GM18508 (cell line): ENCODE measurements around the gene SLC25A34.

ENCODE experiments used
- ATAC-seq: cut with Tn5 transposase; IDR thresholded peaks from one replicate; pipeline ENCODE4 v1.9.1; 2021; ENCODE audit warnings: moderate number of reproducible peaks; ENCODE audit not compliant: insufficient read depth, unreplicated experiment

The SLC25A34 gene

GRCh38 chr1:15712168-15712567 lies 23.9 kb upstream of the SLC25A34 start:
- no peak for ATAC-seq

DNA sequence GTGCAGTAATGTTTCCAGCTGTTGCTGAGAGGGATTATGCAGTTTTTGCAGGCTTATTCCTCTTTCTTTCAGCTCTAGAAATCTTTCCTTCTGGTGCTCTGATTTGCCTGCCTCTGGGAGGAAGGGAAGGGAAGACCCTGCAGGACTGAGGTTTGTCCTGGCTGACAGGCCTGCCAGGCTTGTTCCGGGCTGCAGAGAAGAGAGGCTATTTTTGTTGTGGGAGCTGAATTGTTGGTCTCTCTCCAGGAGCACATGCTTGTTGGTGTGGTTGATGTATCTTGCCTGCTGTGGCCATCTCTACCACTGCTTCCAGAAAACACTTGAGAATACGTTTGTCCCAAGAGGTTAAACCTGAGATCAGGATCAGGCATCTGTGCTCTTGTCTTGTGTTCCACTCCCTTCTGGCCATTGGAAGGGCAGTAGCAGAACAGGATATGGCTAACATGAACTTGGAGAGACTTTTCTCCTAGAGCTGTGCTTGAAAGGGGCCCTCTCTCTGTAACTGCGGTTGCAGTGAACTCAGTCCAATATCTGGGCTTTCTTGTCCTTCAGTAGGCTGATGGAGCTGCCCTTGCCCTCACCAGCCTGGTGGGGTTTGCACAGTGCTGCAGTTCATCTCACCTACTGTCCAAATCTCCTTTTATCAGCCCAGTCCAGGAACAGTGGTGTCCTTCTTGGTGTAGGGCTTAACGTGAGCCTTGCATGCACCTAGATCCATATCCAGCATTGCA lies 21.5 kb upstream of the SLC25A34 start:
- ATAC-seq: no peak

DNA sequence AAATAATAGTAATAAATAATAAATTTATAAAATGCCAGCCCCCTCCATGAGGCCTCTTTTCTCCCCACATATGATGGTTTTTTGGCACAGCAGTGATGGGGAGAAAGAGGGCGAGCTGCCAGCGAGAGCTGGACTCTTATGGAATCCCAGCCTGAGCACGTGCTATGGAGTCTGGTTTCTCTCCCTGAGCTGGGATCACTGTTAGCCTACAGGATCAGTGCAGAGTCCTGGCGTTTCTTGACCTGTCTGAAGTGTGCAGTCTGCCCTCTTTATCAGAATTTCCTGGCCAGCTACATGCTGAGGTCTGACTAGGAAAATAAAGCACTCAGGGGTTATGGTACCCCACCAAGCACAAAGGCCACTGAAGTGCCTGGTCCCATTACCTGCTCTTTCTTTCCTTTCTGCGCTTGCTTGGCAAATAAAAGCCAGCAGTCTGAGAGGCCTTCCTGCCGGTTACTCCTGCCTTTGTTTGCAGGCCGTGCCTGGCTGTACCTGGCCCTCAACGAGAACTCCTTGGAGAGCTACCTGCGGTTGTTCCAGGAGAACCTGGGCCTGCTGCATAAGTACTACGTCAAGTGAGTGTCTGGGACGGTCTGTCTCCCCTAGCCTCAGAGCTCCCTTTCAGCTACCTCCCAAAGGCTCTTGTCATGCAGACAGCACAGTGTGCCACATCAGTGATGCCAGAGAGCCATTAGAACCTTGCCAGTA lies 18.5 kb upstream of the SLC25A34 start:
- ATAC-seq: no peak

DNA sequence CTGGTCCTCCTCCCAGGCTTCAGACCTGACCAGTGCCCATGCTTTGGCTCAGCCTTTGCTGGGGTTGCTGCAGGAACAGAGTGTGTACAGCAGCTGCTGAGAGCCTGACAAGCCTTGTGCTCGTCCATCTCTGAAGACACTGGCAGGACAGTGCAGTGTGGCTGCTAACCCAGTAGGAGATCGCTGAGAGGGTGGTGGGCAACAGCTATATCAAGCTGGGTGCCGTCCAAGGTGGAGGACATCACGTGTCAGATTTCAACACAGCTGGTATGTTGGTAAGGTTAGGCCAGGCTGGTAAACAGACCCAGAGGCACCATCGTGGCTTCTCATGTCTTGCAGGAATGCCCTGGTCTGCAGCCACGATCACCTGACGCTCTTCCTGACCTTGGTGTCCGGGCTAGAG lies 17.9 kb upstream of the SLC25A34 start:
- no peak for ATAC-seq

DNA sequence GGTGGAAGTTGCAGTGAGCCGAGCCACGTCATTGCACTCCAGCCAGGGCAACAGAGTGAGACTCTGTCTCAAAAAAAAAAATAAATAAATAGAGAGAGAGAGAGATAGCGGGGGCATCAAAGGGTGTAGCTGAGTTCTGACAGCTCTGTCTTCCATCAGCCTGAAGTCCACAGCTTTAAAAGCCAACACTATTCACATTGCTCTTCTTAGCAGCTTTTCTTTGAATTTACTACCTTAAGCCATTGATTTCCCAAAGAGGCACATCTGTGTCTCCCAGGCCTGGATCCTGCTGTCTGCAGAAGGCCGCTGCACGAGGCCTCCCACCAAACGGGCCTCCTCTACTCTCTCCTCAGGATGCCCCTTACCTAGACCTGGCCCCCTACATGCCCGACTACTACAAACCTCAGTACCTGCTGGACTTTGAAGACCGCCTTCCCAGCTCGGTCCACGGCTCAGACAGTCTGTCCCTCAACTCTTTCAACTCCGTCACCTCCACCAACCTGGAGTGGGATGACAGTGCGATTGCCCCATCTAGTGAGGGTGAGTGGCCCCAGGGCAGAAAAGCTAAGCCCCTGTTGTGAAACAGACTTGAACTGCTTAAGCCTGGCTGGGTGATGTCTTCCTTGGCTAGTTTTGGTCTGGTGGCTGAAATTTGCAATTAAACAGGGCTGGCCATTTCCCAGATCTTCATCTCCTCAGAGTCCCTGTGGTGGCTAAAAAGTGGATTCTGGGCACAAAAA lies 16.5 kb upstream of the SLC25A34 start:
- ATAC-seq: no peak

DNA sequence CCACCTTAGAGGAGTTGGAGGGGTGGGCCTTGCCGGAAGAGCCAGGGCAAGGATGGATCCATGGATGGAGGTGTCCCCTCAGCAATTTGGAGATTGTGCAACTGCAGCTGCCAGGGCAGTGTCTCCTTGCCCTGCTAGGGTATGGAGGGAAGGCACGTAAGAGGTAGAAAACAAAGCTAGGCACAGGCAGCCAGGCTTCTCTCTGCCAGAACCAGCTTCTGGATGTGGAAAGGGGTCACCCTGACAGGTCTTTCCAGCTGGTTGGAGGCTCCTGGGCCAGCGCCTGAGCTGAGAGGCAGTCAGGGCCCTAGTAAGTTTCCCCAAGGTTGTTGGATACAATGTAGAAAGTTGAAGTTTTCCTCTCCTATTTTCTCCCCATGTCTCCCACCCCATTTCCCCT lies 15.2 kb upstream of the SLC25A34 start:
- no peak for ATAC-seq

GRCh38 chr1:15722411-15722810 lies 13.6 kb upstream of the SLC25A34 start:
- ATAC-seq: no peak

DNA sequence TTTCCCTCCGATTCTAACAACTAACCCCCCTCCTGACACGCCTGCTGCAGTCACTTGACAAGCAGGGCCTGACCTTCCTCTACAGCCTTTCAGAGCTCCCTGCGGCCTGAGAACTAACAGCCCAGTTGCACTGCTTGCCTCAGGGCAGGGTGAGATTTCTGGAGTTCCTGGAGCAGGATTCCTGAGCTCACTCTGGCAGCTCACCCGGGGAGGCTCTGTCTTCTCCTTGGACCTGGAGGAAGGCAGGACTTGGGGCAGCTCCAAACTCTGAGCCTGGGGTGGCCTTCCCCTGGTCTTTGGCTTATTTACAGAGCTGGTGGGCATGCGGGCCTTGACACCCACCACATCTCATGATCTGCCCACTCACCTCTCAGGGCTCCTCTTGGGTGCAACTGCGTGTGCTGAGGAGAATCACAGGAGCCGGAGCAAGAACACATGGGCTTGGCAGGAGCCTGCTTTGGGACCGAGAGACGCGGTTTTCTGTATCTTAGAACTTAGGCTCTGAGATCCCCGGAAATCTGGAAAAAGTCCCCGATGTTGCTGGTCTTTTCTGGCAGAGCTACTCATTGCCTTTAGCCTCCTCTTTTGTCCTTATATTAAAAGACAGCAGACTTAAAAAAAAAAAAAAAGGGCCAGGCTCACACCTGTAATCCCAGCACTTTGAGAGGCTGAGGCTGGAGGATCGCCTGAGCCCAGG lies 13.1 kb upstream of the SLC25A34 start:
- ATAC-seq: no peak

GRCh38 chr1:15723631-15724246 lies 12.3 kb upstream of the SLC25A34 start:
- no peak for ATAC-seq

DNA sequence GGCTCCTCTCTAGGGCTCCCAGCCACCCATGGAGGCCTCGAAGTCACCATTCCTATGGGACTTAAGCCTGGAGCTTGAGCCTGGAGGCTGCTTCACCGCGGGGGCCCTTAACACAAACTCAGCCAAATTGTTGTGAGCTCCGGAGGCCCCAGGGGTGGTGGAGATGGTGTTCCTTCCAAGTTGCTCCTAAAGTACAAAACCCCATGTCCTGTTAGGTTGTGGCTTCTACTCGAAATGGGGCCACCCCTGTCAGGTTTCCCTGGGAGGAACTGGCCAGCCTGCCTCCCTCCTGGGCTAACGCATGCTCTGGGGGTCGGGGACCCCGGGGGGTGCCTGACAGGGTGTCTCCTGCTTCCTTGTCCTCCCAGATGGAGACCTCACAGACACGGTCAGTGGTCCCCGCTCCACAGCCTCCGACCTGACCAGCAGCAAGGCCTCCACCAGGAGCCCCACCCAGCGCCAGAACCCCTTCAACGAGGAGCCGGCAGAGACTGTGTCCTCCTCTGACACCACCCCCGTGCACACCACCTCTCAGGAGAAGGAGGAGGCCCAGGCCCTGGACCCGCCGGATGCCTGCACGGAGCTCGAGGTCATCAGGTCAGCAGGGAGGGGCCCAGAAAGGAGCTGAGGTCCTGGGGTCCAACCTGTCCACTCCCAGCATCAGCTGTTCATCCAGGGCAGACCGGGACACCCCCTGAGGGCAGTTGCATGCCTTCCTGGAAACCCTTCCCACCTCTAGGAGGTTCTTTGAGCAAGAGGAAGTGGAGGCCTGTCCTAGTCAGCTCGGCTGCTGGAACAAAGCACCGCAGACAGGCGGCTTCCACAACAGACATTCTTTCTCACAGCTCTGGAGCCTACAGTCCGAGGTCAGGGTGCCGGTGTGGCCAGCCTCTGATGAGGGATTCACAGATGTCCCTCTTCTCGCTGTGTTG lies 10.8 kb upstream of the SLC25A34 start:
- ATAC-seq: no peak

DNA sequence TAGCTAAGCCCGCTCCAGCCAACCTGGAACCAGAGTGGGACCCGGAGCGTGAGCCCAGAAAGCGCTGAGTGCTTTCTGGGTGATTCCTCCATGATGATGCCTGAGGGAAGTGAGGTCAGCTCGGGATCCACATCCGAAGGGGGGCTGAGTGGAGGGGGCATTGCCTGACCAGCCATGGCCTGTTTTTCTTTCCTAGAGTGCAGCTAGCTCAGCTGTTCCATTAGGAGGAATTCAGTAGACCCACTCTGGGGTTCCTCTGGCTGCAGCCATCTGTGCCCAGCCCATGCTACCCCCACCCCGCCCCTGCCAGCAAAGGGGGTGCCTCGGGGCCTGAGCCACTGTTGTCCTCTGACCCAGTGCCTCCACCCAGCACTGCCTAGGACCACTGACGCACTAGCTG lies 9.6 kb upstream of the SLC25A34 start:
- ATAC-seq: no peak

GRCh38 chr1:15727021-15727420 lies 9.0 kb upstream of the SLC25A34 start:
- ATAC-seq: no peak

DNA sequence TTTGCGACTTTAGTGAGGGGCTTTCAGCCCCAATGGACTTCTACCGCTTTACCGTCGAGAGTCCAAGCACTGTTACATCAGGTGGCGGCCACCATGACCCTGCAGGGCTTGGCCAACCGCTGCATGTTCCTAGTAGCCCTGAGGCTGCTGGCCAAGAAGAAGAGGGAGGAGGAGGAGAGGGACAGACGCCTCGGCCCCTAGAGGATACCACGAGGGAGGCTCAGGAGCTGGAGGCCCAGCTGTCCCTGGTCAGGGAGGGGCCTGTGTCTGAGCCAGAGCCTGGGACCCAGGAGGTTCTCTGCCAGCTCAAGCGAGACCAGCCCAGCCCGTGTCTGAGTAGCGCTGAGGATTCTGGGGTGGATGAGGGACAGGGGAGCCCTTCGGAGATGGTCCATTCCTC lies 8.6 kb upstream of the SLC25A34 start:
- no peak for ATAC-seq

DNA sequence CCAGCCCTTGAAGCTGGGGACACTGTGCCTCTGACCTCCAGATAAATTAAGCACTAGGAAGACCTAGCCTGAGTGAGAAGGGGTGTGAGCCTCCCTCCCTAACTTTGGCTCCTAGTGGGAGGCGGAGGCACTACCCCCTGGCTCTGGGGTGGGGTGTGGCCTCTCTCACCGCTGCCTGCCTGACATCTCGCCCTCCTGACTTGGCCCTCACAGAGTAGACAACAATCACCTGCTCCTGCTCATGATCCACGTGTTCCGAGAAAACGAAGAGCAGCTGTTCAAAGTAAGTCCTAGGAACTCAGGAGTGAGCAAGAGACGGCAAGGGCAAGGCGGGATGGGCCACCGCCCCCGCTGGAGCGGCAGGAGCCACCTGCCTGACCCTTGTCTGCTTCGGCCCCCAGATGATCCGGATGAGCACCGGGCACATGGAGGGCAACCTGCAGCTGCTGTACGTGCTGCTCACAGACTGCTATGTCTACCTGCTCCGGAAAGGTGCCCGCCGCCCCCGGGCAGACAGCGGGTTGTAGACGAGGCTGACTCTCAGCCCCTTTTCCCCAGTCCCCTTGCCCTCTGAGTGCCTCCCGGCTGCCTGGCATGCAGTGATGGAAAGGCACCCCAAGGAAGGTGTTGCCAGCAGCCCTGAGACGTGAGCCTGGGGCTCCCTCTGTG lies 8.1 kb upstream of the SLC25A34 start:
- ATAC-seq: no peak

DNA sequence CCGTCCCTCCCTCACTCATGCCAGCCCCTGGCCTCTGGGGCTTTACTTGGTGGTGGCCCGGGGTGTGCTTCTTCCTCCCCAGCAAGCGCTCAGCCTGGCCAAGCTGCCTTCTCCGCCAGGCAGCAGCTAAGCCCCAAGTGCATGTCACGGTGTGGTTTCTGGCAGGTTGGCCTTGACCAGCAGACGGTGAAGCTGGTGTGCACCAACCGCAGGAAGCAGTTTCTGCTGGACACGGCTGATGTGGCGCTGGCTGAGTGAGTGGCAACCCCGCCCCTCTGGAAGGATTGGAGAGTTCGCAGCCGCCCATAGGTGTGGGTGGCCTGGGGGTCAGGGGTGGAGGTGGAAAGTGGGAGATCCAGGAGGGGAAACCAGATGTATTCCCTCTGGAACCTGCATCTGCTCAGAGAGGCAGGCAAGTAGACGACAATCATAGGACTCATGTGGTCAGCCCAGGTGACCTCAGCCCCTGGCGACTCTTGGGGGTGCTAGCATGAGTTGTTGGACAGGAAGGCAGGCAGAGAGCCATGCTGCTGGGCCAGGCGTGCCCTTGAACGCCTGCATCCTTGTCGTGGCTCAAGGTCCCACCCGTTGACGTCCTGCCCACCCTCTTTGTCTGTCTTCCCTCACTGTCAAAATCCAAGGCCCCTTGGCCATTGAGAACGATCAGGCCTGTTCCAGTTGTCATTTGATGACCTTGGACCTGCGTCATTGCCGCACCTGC lies 7.0 kb upstream of the SLC25A34 start:
- no peak for ATAC-seq

DNA sequence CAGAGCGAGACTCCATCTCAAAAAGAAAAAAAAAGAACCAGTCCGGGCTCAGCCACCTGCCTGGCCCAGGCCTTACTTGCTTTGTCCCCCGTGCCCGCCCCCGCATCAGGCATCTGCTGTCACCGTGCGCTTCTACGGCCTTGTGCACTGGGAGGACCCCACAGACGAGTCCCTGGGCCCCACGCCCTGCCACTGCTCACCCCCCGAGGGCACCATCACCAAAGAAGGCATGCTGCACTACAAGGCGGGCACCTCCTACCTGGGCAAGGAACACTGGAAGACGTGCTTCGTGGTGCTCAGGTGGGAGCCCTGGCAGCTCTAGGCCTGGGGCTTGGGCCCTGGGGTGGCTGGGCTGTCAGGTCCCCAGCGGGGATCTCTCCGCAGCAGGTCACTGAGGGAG lies 5.6 kb upstream of the SLC25A34 start:
- ATAC-seq: no peak

- no peak for ATAC-seq
These were observed 5.1 kb upstream of the SLC25A34 start for GRCh38 chr1:15730936-15731335.
